ENCODE measurements around the gene BRICD5. TPM values are rescaled to one million over a fixed set of nuclear protein-coding genes. Genes with fewer than 3 reads are reported as not detected.
A peak's percentile ranks its signal among the peaks of the same experiment; 100 is the strongest.

BRICD5 gene
- total RNA-seq, 1 donor from 2014 or later: 32.0 TPM

DNA sequence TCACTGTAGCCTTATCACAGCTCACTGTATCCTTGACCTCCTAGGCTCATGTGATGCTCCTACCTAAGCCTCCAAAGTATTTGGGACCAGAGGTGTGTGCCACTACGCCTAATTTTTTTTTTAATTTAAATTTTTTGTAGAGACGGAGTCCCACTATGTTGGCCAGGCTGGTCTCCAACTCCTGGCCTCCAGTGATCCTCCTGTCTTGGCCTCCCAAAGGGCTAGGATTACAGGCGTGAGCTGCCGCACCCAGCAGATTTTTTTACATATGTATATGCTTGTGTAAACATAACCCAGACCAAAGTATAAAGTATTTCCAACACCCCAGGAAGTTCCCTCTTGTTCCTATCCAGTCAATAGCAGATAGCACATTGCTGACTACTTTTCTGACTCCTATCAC is 5.7 kb upstream of the BRICD5 start:
- H3K36me3 Mint-ChIP-seq (ENCODE audit: low read depth): peaks cover 4% of the 10 kb centered on the region
- no peak for DNase-seq (ENCODE audit: low read depth, low spot score)
- peaks cover 27% of the 10 kb centered on the region for H3K4me1 Mint-ChIP-seq
- H3K27ac Mint-ChIP-seq (ENCODE audit: unreplicated experiment): peak overlapping the region; percentile 62
- no peaks in the 10 kb centered on the region for H3K9me3 Mint-ChIP-seq
- peaks cover 8% of the 10 kb centered on the region for H3K27me3 Mint-ChIP-seq (ENCODE audit: low read depth)
- H3K4me3 Mint-ChIP-seq: peak overlapping the region; percentile 91
- TF ChIP-seq, protein P1, sequence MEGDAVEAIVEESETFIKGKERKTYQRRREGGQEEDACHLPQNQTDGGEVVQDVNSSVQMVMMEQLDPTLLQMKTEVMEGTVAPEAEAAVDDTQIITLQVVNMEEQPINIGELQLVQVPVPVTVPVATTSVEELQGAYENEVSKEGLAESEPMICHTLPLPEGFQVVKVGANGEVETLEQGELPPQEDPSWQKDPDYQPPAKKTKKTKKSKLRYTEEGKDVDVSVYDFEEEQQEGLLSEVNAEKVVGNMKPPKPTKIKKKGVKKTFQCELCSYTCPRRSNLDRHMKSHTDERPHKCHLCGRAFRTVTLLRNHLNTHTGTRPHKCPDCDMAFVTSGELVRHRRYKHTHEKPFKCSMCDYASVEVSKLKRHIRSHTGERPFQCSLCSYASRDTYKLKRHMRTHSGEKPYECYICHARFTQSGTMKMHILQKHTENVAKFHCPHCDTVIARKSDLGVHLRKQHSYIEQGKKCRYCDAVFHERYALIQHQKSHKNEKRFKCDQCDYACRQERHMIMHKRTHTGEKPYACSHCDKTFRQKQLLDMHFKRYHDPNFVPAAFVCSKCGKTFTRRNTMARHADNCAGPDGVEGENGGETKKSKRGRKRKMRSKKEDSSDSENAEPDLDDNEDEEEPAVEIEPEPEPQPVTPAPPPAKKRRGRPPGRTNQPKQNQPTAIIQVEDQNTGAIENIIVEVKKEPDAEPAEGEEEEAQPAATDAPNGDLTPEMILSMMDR (conservative IDR thresholded peaks at IDR 0.05): no peak

DNA sequence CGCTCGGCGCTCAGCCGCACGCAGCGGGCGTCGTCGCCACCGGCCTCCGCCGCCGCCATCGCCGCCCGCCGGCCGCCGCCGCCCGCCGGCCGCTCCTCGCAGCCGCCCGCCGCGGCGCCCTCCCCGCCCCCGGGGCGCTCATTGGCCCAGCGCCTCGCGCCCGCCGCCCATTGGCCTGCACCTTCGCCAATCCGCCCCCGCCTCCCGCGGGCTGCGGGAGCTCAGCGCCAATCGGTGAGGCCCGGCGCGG is 4.0 kb upstream of the BRICD5 start, which contains the start of gene PGP:
PGP (minus strand) TSS at position 122 of the 250 bp plus-strand sequence; CDS start at position 59, 63 bp downstream.
- DNase-seq (ENCODE audit: low read depth, low spot score): no peak
- TF ChIP-seq, protein P1 (conservative IDR thresholded peaks at IDR 0.05): no peak
- Mint-ChIP-seq H3K9me3 (no peaks in the 10 kb centered on the region), H3K27ac (ENCODE audit: unreplicated experiment) (peak within 1 kb of the TSS; percentile 96), H3K4me3 (peak within 1 kb of the TSS; percentile 94), H3K27me3 (ENCODE audit: low read depth) (peaks cover 8% of the 10 kb centered on the region), H3K4me1 (peaks cover 27% of the 10 kb centered on the region), H3K36me3 (ENCODE audit: low read depth) (peaks cover 4% of the 10 kb centered on the region)

DNA sequence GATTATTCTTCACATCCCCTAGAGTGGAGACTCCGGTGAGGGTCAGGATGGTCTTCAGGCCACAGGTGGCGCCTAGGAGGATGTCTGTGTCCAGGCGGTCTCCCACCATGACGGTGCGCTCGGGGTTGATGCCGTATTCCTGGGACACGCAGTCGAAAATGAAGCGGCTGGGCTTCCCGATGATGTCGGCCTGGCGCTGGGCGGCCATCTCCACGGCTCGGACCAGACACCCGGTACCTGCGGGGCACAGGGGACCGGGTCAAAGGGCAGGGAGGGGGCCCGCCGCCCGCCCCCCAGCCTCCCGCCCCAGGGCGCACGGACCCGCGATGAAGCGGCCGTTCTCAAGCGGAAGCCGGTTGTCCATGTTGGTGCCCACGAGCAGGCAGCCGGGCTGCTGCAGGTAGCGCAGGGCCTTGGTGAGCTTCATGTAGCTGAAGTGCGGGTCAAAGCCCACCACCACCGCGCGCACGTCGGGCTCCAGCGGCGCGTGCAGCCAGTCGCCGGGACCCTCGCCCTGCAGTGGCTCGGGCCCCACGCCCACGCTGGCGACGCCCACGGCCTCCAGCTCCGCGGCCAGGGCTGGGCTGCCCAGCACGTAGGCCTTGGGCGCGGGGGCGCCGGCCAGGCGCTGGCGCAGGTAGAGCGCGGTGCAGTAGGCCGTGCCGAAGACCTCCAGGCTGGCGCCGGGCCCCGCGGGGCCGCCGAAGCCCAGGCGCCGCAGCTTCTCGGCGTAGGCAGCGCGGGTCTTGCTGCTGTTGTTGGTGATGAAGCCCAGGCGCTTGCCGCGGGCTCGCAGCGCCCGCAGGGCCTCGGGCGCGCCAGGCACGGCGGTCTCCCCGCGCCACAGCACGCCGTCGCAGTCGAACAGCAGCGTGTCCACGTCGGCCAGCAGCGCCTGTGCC is 3.4 kb upstream of the BRICD5 start:
- H3K27me3 Mint-ChIP-seq (ENCODE audit: low read depth): peaks cover 8% of the 10 kb centered on the region
- peaks cover 27% of the 10 kb centered on the region for H3K4me1 Mint-ChIP-seq
- H3K9me3 Mint-ChIP-seq: no peaks in the 10 kb centered on the region
- TF ChIP-seq, protein P1 (conservative IDR thresholded peaks at IDR 0.05): no peak
- no peak for DNase-seq (ENCODE audit: low read depth, low spot score)
- H3K27ac Mint-ChIP-seq (ENCODE audit: unreplicated experiment): no peak overlapping the region
- peaks cover 4% of the 10 kb centered on the region for H3K36me3 Mint-ChIP-seq (ENCODE audit: low read depth)
- H3K4me3 Mint-ChIP-seq: peak overlapping the region; percentile 94

DNA sequence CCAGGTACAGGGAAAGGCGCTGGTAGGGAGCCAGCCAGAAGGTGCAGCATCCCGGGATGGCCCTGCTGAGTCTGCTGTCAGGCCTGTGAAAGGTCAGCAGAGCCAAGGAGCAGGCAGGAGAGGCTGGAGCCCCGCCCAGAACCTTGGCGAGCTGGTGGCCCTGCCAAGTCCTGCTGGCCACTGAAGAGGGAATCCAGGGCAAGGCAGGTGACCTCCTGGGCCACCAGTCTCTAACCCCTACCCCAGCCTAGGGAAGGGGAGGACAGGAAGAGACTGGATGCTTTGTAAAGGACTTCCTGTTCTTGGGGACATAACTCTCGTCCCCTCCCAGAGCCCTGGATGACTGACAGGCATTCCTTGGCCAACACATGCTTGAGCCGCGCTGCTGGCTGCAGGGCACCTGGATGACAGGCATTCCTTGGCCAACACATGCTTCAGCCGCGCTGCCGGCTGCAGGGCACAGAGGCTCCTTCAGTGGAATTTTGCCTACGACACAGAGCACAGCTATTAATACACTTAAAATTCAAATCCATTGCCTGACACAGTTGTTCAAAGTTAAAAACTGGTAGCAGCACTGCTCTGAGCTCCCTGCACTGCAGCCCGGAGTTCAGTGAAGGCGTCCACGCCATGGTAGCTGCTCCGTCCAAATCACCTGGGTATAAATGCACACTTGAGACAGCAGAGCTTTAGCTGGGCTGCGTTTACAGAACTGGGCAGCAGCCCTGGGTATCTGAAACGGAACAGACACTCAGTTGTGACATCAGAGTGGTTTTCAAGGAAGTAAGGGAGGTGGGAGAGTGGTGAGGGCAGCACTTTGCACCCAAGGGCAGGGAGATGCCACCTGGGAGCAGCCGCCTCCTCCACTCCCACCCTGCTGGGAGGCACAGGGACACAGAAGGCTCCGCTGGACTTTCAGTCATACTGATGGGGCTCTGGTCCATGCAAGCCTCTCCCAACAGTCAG is 2.0 kb upstream of the BRICD5 start:
- peak overlapping the region; percentile 94 for H3K4me3 Mint-ChIP-seq
- H3K4me1 Mint-ChIP-seq: peaks cover 28% of the 10 kb centered on the region
- peak overlapping the region; percentile 81 for H3K27ac Mint-ChIP-seq (ENCODE audit: unreplicated experiment)
- TF ChIP-seq, protein P1 (conservative IDR thresholded peaks at IDR 0.05): no peak
- H3K36me3 Mint-ChIP-seq (ENCODE audit: low read depth): peaks cover 6% of the 10 kb centered on the region
- no peaks in the 10 kb centered on the region for H3K9me3 Mint-ChIP-seq
- H3K27me3 Mint-ChIP-seq (ENCODE audit: low read depth): peaks cover 8% of the 10 kb centered on the region
- DNase-seq (ENCODE audit: low read depth, low spot score): no peak

DNA sequence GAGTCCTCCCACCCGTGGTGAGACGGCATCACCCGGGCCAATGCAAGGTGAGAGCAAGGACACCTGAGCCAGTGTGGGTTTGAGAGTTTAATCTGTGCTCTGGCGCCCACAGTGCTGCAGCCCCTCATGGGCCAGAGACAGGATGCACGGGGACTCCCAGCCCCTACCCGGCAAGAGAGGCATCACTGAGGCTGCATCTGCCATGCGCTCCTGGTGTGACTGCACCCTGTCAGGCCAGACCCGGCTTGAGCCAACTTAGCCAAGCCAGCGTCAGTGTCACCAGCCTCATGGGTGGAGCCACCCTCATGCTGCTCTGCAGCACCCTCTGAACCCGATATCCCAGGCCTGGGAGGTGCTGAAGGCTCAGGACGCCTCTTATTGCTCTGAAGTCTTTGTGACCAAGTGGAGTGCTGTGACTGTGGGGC is 1.3 kb upstream of the BRICD5 start:
- Mint-ChIP-seq H3K27ac (ENCODE audit: unreplicated experiment) (no peak overlapping the region), H3K9me3 (no peaks in the 10 kb centered on the region), H3K4me1 (peaks cover 32% of the 10 kb centered on the region), H3K27me3 (ENCODE audit: low read depth) (peaks cover 8% of the 10 kb centered on the region), H3K4me3 (peak overlapping the region; percentile 94), H3K36me3 (ENCODE audit: low read depth) (peaks cover 9% of the 10 kb centered on the region)
- TF ChIP-seq, protein P1 (conservative IDR thresholded peaks at IDR 0.05): no peak
- no peak for DNase-seq (ENCODE audit: low read depth, low spot score)

Measured in neural crest cell (in vitro differentiated cells).